ENCODE data around the gene FOXK2.
"Not testable (repeated sequence)": the region's sequence is repeated elsewhere in the genome, so short reads cannot be mapped to it uniquely, and the experiment has no call there.

FOXK2 gene

GRCh38 chr17:82495844-82496528, 23.5 kb upstream of the FOXK2 start:
- no peak for DNase-seq (ENCODE audit: low read depth in 1 of 2, low spot score in 1 of 2)

GRCh38 chr17:82496529-82497434, 22.8 kb upstream of the FOXK2 start:
- DNase-seq (ENCODE audit: low read depth in 1 of 2, low spot score in 1 of 2), result peak; percentile 70 to 85

- peak in 1 of 2 donors; percentile 20 for DNase-seq (ENCODE audit: low read depth in 1 of 2, low spot score in 1 of 2)
Observed at GRCh38 chr17:82497483-82498405, 21.8 kb upstream of the FOXK2 start.

- no peak for DNase-seq (ENCODE audit: low read depth in 1 of 2, low spot score in 1 of 2)
Observed at GRCh38 chr17:82502207-82502606, 17.3 kb upstream of the FOXK2 start.

GRCh38 chr17:82503094-82503727, 16.3 kb upstream of the FOXK2 start:
- no peak for DNase-seq (ENCODE audit: low read depth in 1 of 2, low spot score in 1 of 2)

GRCh38 chr17:82503728-82504308, 15.7 kb upstream of the FOXK2 start:
- DNase-seq (ENCODE audit: low read depth in 1 of 2, low spot score in 1 of 2), result no peak

- DNase-seq (ENCODE audit: low read depth in 1 of 2, low spot score in 1 of 2), result no peak
Observed at GRCh38 chr17:82505296-82505695, 14.2 kb upstream of the FOXK2 start.

- not testable (repeated sequence) for DNase-seq (ENCODE audit: low read depth in 1 of 2, low spot score in 1 of 2)
Observed at GRCh38 chr17:82506402-82506801, 13.1 kb upstream of the FOXK2 start.

GRCh38 chr17:82507631-82508175, 11.8 kb upstream of the FOXK2 start:
- DNase-seq (ENCODE audit: low read depth in 1 of 2, low spot score in 1 of 2), result no peak

GRCh38 chr17:82511642-82512041, 7.9 kb upstream of the FOXK2 start:
- DNase-seq (ENCODE audit: low read depth in 1 of 2, low spot score in 1 of 2), result not testable (repeated sequence)

- DNase-seq (ENCODE audit: low read depth in 1 of 2, low spot score in 1 of 2), result not testable (repeated sequence)
Observed at GRCh38 chr17:82513864-82514263, 5.7 kb upstream of the FOXK2 start.

- DNase-seq (ENCODE audit: low read depth in 1 of 2, low spot score in 1 of 2), result no peak
Observed at GRCh38 chr17:82517230-82517865, 2.2 kb upstream of the FOXK2 start.

- DNase-seq (ENCODE audit: low read depth in 1 of 2, low spot score in 1 of 2), result peak; percentile 8 to 29
Observed at GRCh38 chr17:82519971-82520903, 705 bp downstream of the FOXK2 start.

GRCh38 chr17:82524540-82524939, 5.0 kb downstream of the FOXK2 start:
- DNase-seq (ENCODE audit: low read depth in 1 of 2, low spot score in 1 of 2), result no peak

GRCh38 chr17:82525712-82526111, 6.2 kb downstream of the FOXK2 start:
- no peak for DNase-seq (ENCODE audit: low read depth in 1 of 2, low spot score in 1 of 2)

- DNase-seq (ENCODE audit: low read depth in 1 of 2, low spot score in 1 of 2), result no peak
Observed at GRCh38 chr17:82527898-82528297, 8.4 kb downstream of the FOXK2 start.

- DNase-seq (ENCODE audit: low read depth in 1 of 2, low spot score in 1 of 2), result no peak
Observed at GRCh38 chr17:82528484-82529265, 9.1 kb downstream of the FOXK2 start.

- DNase-seq (ENCODE audit: low read depth in 1 of 2, low spot score in 1 of 2), result no peak
Observed at GRCh38 chr17:82529914-82530300, 10.4 kb downstream of the FOXK2 start.

Data from activated T-helper 1 cell treated with anti-CD3 and anti-CD28 coated beads, Interleukin-2, amount 50 U/mL, for 16 hours (primary cell).